NCI-H128 (cell line): ENCODE data around the gene ZC3H8.
"Not testable (repeated sequence)": the region's sequence is repeated elsewhere in the genome, so short reads cannot be mapped to it uniquely, and the experiment has no call there.

ENCODE experiments used
- DNase-seq: peaks from one replicate; lab custom pipeline; 2025; ENCODE audit not compliant: unreplicated experiment; lab: John Stamatoyannopoulos, UW

Gene ZC3H8

GRCh38 chr2:112259509-112260294 lies 4.9 kb upstream of the ZC3H8 start:
- no peak for DNase-seq

- DNase-seq: no peak
Observed at GRCh38 chr2:112257575-112257974, 2.7 kb upstream of the ZC3H8 start.

- no peak for DNase-seq
Observed at GRCh38 chr2:112256654-112257053, 1.8 kb upstream of the ZC3H8 start.

GRCh38 chr2:112255875-112256274 lies 1.0 kb upstream of the ZC3H8 start:
- DNase-seq: no peak

- no peak for DNase-seq
Observed at GRCh38 chr2:112253261-112253815, 1.5 kb downstream of the ZC3H8 start.

- no peak for DNase-seq
Observed at GRCh38 chr2:112251271-112251670, 3.6 kb downstream of the ZC3H8 start.

GRCh38 chr2:112244854-112245253 lies 10.0 kb downstream of the ZC3H8 start:
- no peak for DNase-seq

GRCh38 chr2:112243233-112243632 lies 11.6 kb downstream of the ZC3H8 start:
- DNase-seq: no peak

GRCh38 chr2:112242384-112242783 lies 12.5 kb downstream of the ZC3H8 start:
- no peak for DNase-seq

GRCh38 chr2:112239862-112240261 lies 15.0 kb downstream of the ZC3H8 start:
- no peak for DNase-seq

- DNase-seq: no peak
Observed at GRCh38 chr2:112230371-112230770, 24.5 kb downstream of the ZC3H8 start.

GRCh38 chr2:112229348-112229747 lies 25.5 kb downstream of the ZC3H8 start:
- peak; percentile 37 for DNase-seq

- no peak for DNase-seq
Observed at GRCh38 chr2:112220831-112221230, 34.0 kb downstream of the ZC3H8 start.

GRCh38 chr2:112220186-112220585 lies 34.7 kb downstream of the ZC3H8 start:
- no peak for DNase-seq

- DNase-seq: no peak
Observed at GRCh38 chr2:112217854-112218253, 37.0 kb downstream of the ZC3H8 start.

GRCh38 chr2:112216167-112216566 lies 38.7 kb downstream of the ZC3H8 start:
- no peak for DNase-seq

GRCh38 chr2:112207905-112208304 lies 46.9 kb downstream of the ZC3H8 start:
- DNase-seq: not testable (repeated sequence)

- DNase-seq: no peak
Observed at GRCh38 chr2:112204411-112204810, 50.4 kb downstream of the ZC3H8 start.

GRCh38 chr2:112201696-112202430 lies 53.0 kb downstream of the ZC3H8 start:
- DNase-seq: no peak

- no peak for DNase-seq
Observed at GRCh38 chr2:112199188-112199587, 55.7 kb downstream of the ZC3H8 start.

- DNase-seq: no peak
Observed at GRCh38 chr2:112198780-112199179, 56.1 kb downstream of the ZC3H8 start.

GRCh38 chr2:112197868-112198267 lies 57.0 kb downstream of the ZC3H8 start:
- no peak for DNase-seq
